HEK293T (cell line): Measurements from ENCODE around the gene MRPL3.

Experiments
- CTCF ChIA-PET: fragments of 350-600 bp; formaldehyde crosslinking; extraction: SDS; loops from one replicate; lab custom pipeline; 2021; ENCODE audit warnings: antibody characterized with exemption, inconsistent platforms; lab: Yijun Ruan, JAX
- POLR2A ChIA-PET: fragments of 350-600 bp; formaldehyde crosslinking; extraction: SDS; loops from one replicate; lab custom pipeline; 2020; ENCODE audit warnings: antibody characterized with exemption, inconsistent platforms; lab: Yijun Ruan, JAX
- DNase-seq: peaks from one replicate; pipeline ENCODE4 v3.0.0; 2012; ENCODE audit warnings: mixed read lengths; ENCODE audit errors: extremely low spot score
- ARNT ChIP-seq: fragments of 450-650 bp; IDR thresholded peaks from 2 replicates; pipeline ENCODE4 v1.6.1; 2017; ENCODE audit warnings: mild to moderate bottlenecking
- BHLHE40 ChIP-seq: fragments of 450-650 bp; IDR thresholded peaks from 2 replicates; pipeline ENCODE4 v1.6.1; 2016; ENCODE audit warnings: mild to moderate bottlenecking, moderate library complexity, borderline replicate concordance
- CTBP1 ChIP-seq: fragments of 450-650 bp; IDR thresholded peaks from 2 replicates; pipeline ENCODE4 v1.6.1; 2016; ENCODE audit warnings: borderline replicate concordance
- ELF4 ChIP-seq: fragments of 450-650 bp; IDR thresholded peaks from 2 replicates; pipeline ENCODE4 v1.6.1; 2017; ENCODE audit warnings: antibody characterized with exemption
- FOXA1 ChIP-seq: fragments of 450-650 bp; IDR thresholded peaks from 2 replicates; pipeline ENCODE4 v1.6.1; 2016; ENCODE audit warnings: mild to moderate bottlenecking
- FOXK2 ChIP-seq: fragments of 450-650 bp; IDR thresholded peaks from 2 replicates; pipeline ENCODE4 v1.6.1; 2016; ENCODE audit warnings: mild to moderate bottlenecking
- FOXM1 ChIP-seq: fragments of 450-650 bp; IDR thresholded peaks from 2 replicates; pipeline ENCODE4 v1.6.1; 2017; ENCODE audit warnings: mild to moderate bottlenecking, borderline replicate concordance
- HDGF ChIP-seq: fragments of 450-650 bp; IDR thresholded peaks from 2 replicates; pipeline ENCODE4 v1.6.1; 2017; ENCODE audit warnings: antibody characterized with exemption, borderline replicate concordance
- L3MBTL2 ChIP-seq: fragments of 450-650 bp; conservative IDR thresholded peaks from 2 replicates; pipeline ENCODE4 v1.6.1; 2016; ENCODE audit warnings: mild to moderate bottlenecking
- LEF1 ChIP-seq: fragments of 450-650 bp; IDR thresholded peaks from 2 replicates; pipeline ENCODE4 v1.6.1; 2017; ENCODE audit warnings: mild to moderate bottlenecking, borderline replicate concordance
- NFRKB ChIP-seq: fragments of 450-650 bp; IDR thresholded peaks from 2 replicates; pipeline ENCODE4 v1.6.1; 2016; ENCODE audit warnings: mild to moderate bottlenecking, moderate library complexity
- PKNOX1 ChIP-seq: fragments of 450-650 bp; IDR thresholded peaks from 2 replicates; pipeline ENCODE4 v1.6.1; 2016
- SP1 ChIP-seq: fragments of 450-650 bp; IDR thresholded peaks from 2 replicates; pipeline ENCODE4 v1.6.1; 2017
- SUZ12 ChIP-seq: fragments of 450-650 bp; IDR thresholded peaks from 2 replicates; pipeline ENCODE4 v1.6.1; 2016; ENCODE audit warnings: mild to moderate bottlenecking
- TARDBP ChIP-seq: fragments of 450-650 bp; IDR thresholded peaks from 2 replicates; pipeline ENCODE4 v1.6.1; 2016
- ZNF384 ChIP-seq: fragments of 450-650 bp; IDR thresholded peaks from 2 replicates; pipeline ENCODE4 v1.6.1; 2016

Gene MRPL3

GRCh38 chr3:131444180-131444579 lies 58.6 kb downstream of the MRPL3 start:
- DNase-seq = no peak
- ChIA-PET CTCF (no interaction called here), POLR2A (no interaction called here)
- TF ChIP-seq ARNT (no peak), CTBP1 (no peak), ELF4 (no peak), HDGF (no peak), FOXM1 (no peak), LEF1 (no peak), SP1 (no peak), PKNOX1 (no peak), BHLHE40 (no peak), L3MBTL2 (no peak), FOXA1 (no peak), SUZ12 (no peak), ZNF384 (no peak), NFRKB (no peak), TARDBP (no peak), FOXK2 (no peak)

GRCh38 chr3:131439084-131439483 lies 63.7 kb downstream of the MRPL3 start:
- DNase-seq = no peak
- POLR2A ChIA-PET = no interaction called here
- CTCF ChIA-PET = no interaction called here
- TF ChIP-seq CTBP1 = no peak

GRCh38 chr3:131435000-131435399 lies 67.8 kb downstream of the MRPL3 start:
- no peak for TF ChIP-seq NFRKB
- no peak for TF ChIP-seq TARDBP
- no peak for TF ChIP-seq FOXM1
- no peak for TF ChIP-seq LEF1
- TF ChIP-seq HDGF = no peak
- ChIA-PET POLR2A (no interaction called here), CTCF (no interaction called here)
- DNase-seq = no peak

GRCh38 chr3:131432441-131432840 lies 70.3 kb downstream of the MRPL3 start:
- POLR2A ChIA-PET = no interaction called here
- CTCF ChIA-PET = no interaction called here
- no peak for DNase-seq
- TF ChIP-seq TARDBP = no peak
- TF ChIP-seq FOXM1 = no peak
- TF ChIP-seq ZNF384 = no peak
- TF ChIP-seq LEF1 = no peak
- no peak for TF ChIP-seq HDGF
- no peak for TF ChIP-seq ARNT
- TF ChIP-seq FOXA1 = no peak
- no peak for TF ChIP-seq CTBP1
- no peak for TF ChIP-seq BHLHE40
- no peak for TF ChIP-seq ELF4
- no peak for TF ChIP-seq SP1
- TF ChIP-seq NFRKB = no peak
- TF ChIP-seq L3MBTL2 = no peak
- TF ChIP-seq SUZ12 = no peak
- TF ChIP-seq PKNOX1 = no peak
- TF ChIP-seq FOXK2 = no peak

- CTCF ChIA-PET = no interaction called here
- TF ChIP-seq ELF4 = no peak
- TF ChIP-seq CTBP1 = no peak
- TF ChIP-seq NFRKB = no peak
- no peak for TF ChIP-seq ZNF384
- no peak for TF ChIP-seq L3MBTL2
- no peak for TF ChIP-seq FOXK2
- TF ChIP-seq LEF1 = no peak
- TF ChIP-seq PKNOX1 = no peak
- no peak for TF ChIP-seq TARDBP
- no peak for TF ChIP-seq SP1
- no peak for TF ChIP-seq SUZ12
- DNase-seq = no peak
- POLR2A ChIA-PET = no interaction called here
These were observed 71.0 kb downstream of the MRPL3 start for GRCh38 chr3:131431754-131432153.

GRCh38 chr3:131427226-131427625 lies 75.5 kb downstream of the MRPL3 start:
- CTCF ChIA-PET = no interaction called here
- POLR2A ChIA-PET = no interaction called here
- DNase-seq = no peak
- TF ChIP-seq FOXM1 (no peak), FOXK2 (no peak), ELF4 (no peak), L3MBTL2 (no peak), BHLHE40 (no peak), ZNF384 (no peak), SUZ12 (no peak), ARNT (no peak), LEF1 (no peak), PKNOX1 (no peak), NFRKB (no peak), FOXA1 (no peak)
